Gastroesophageal sphincter (tissue), 3 donors: Measurements from ENCODE around the gene GPC3.

Experiments used
- CTCF ChIP-seq, 4 experiments: fragments of 200-600 bp in 2 of 4; fragments of 450-650 bp in 2 of 4; sonication (generic) in 1 of 4; IDR thresholded peaks; one replicate each; pipeline ENCODE4 v1.5.1; 2017 to 2019; ENCODE audit warnings: antibody characterized with exemption in 4 of 4, mild to moderate bottlenecking in 2 of 4, moderate library complexity in 2 of 4
- EP300 ChIP-seq: sonication (generic); formaldehyde crosslinking; IDR thresholded peaks from one replicate; pipeline ENCODE4 v1.6.1; 2017; ENCODE audit warnings: antibody characterized with exemption, mild to moderate bottlenecking
- POLR2A ChIP-seq, 2 donors: fragments of 450-650 bp; IDR thresholded peaks; one replicate each; pipeline ENCODE4 v1.6.1; 2017; ENCODE audit warnings: antibody characterized with exemption in 2 of 2, mild to moderate bottlenecking in 2 of 2, moderate library complexity in 1 of 2
- POLR2AphosphoS5 ChIP-seq: sonication (generic); formaldehyde crosslinking; IDR thresholded peaks from one replicate; pipeline ENCODE4 v1.6.1; 2017; ENCODE audit warnings: antibody characterized with exemption

- TF ChIP-seq CTCF (IDR thresholded peaks at IDR 0.05) (no peak), EP300 (no peak), POLR2A (IDR thresholded peaks at IDR 0.05) (no peak), POLR2AphosphoS5 (no peak)
Observed at GRCh38 chrX:133935076-133935475, 50.3 kb downstream of the GPC3 start.
